Embryonic facial prominence (tissue), 1 donor: ENCODE data around the gene VSTM4.

Source experiments
- DNase-seq: peaks from one replicate; pipeline ENCODE4 v3.0.0-alpha.2; 2016; ENCODE audit errors: extremely low spot score

Gene VSTM4

DNA sequence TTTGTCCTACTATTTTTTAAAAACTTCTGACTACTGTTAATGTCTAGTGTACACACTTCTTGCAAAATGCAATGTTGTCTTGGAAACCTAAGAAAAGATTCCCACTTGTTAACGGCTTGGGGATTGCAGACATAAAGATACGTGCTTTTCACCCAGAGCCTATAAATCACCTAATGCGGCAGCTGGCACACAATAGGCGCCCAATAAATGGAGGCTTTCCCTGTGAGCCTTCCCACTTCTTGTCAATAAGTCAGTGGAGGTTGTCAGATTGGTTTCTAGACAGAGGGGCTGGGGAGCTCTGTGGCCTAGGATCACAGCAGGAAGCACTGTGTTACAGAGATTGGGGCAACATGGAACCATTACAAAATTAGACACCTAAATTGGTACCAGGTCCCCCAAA, 74.7 kb downstream of the VSTM4 start:
- no peak for DNase-seq

DNA sequence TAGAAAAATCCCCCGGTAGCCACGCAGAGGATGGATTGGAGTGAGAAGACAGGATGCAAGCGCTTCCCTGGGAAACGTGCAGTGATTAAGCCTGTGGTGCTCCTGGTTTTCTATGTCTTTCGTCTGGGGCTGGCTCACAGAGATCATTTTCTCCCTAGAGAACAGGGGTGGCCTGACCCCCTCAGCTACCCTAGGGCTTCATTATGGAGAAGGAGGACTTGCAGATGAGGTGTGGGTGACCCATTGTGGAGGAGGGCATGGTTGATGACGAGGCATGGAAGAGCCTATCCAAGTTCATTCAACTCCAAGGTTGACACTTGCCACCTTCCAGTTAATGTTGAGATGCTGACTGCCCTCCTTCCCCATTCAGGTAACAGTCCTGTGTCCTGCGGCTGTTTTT, 75.9 kb downstream of the VSTM4 start:
- no peak for DNase-seq

DNA sequence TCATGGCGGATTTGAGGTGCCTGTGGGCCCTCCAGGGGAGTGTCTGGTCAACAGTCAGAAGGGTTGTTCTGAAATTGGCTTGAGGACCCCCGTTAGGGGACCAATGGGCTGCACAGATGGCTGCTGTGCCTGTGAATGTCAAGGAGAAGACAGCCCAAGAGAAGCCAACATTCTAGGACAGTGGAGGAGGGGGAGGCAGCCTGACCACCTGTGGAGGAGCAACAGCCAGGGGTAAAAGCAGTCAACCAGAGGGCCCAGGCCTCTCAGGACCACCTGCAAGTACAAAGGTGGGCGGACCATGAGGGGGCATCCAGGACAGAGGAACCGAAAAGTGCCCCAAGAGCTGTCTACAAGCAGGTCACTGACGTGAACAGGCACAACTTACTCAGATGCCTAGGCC, 76.6 kb downstream of the VSTM4 start:
- DNase-seq, result no peak

DNA sequence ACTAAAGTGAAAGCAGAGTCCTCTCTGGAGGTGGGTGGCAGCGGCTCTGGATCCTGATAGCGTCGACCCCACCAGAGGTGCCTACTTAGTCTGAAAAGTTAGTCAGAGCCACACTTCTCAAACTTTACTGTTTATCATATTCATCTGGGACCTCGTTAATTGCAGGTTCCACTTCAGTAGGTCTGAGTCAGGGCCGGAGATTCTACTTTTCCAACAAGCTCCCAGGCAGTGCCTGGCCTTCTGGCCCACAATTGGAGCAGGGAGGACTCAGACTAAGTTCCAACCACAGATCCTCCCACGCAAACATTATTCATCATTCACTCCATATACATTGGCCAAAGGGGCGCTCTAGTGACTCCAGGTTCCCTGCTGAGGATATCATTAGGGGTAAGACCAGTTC, 78.1 kb downstream of the VSTM4 start:
- DNase-seq, result no peak

DNA sequence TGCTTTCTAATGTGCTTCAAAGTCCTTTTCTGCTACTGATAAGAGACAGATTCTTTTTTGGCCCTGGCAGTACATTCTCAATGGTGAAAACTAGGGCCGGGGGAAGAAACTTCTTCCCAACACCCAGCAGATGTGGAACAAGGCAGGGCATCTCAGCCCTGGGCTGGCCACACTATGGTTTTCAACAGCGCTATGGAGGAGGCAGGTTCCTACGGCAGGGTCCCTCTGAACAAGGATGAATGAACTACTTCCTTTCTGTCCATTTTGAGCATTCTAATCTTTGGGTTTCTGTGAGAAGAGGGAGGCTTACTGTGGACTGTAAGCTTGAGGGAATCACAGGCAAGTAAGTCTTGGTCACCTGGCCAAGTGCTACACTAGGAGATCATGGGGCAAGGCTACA, 78.7 kb downstream of the VSTM4 start:
- DNase-seq, result no peak

DNA sequence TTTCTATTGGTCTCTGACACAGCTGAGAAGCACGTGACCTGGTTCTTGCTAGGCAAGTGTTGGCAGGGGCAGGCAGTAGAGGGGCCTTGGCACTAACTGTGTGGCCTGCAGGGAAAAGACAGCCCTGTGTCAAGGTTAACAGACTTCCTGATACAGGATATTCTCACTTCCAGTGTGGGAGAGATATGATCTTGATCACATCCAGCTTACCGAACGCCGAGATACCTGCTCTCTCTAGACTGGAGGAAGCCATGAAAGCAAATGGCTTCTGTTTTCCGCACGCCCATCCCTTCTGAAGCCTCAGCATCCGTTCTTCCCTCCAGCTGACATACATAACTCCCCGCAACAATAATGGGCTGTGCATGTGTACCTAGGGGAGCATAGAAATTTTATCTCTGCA, 79.4 kb downstream of the VSTM4 start:
- no peak for DNase-seq

DNA sequence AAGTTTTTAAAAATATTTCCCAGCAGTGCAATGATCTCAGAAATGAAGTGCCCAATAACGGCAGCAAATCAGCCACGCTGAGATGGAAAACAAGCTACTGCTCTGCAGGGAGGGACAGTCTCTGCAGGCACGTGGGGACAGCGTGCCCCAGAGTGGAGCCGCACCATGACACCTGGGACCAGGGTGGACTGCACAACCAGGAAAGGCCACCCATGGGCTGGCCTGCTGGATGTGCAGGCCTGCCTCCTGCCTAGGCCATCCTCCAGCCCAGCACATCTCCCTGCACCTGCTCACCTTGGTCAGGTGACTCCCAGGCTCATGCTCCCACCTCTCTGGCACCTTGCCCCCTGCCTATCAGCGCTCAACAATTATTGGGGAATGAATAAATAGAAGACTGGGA, 80.4 kb downstream of the VSTM4 start:
- no peak for DNase-seq

DNA sequence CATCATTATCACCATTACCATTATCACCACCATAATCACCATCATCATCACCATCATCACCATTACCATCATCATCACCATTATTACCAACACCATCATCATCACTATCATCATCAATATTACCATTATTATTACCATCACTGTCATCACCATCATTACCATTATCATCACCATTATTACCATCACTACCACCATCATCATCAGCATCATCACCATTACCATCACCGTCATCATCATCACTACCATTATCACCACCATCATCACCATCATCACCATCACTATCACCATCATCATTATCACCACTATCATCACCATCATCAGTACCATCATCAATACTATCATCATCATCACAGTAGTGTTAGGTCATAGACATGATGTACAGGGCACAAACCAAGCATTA, 81.4 kb downstream of the VSTM4 start:
- no peak for DNase-seq

DNA sequence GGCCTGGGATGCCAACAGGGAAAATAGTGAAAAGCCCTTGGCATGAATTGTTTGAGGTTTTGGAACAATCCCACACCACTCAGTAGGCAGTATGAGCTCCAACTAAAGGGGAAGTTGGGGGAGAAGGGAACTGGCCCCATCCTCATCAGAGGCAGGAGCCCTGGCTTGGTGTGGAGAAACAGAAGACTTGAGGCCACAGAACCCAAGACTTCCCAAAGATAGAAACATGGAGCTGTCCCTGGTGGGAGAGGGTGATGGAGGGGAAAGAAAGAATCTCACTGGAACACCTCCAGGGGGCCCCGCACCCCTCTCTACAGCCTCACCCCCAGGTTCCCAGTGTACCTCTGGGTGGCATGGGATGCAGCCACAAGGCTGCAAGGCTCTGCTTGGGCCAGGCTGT, 85.7 kb downstream of the VSTM4 start:
- no peak for DNase-seq

DNA sequence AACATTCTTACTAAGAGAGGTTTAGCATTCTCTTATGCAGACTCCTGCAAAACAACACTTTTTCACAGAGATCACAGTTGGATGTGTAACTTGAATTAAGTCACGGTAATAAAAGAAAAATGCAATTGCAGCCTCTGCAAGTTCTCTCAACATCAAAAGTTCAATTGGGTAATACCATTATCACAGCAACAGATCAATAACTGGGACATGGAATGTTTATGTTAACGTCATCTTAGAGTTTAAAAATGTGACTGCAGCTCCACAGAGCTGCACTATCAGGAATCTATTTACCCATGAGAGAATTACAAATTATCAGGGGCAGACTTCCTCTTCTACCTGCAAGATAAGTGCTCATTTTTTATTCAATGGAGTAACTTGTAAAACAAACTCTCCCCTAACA, 86.7 kb downstream of the VSTM4 start:
- DNase-seq, result no peak

DNA sequence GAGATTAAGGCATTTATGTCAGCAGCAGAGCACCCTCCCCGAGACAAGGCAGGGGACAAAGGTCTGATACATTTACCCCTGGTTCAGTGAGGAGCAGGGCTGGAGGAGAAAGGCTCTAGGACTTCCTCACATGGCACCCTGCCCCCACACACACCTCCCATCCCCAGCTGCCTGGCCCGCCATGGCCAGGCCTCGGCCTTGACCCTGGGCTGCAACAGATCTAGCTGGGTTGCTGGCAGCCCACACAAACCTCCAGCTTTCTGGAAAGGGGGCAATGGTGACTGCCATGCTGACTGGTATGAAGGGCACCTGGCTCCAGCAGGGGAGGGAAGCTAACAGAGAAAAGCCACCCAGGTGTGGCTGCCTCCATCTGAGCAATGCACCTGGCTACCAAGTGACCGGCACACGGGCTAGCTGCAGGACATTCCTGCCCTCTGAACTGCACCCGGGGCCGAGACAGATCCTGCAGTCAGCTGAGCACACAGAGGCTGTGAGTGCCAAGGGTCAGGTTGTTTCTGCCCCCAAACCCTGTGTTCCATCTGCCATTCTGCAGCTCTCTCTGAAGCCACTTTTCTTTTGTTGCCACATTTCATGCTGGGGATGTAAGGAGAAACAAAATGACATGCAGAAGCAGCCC, 89.9 kb downstream of the VSTM4 start:
- no peak for DNase-seq

DNA sequence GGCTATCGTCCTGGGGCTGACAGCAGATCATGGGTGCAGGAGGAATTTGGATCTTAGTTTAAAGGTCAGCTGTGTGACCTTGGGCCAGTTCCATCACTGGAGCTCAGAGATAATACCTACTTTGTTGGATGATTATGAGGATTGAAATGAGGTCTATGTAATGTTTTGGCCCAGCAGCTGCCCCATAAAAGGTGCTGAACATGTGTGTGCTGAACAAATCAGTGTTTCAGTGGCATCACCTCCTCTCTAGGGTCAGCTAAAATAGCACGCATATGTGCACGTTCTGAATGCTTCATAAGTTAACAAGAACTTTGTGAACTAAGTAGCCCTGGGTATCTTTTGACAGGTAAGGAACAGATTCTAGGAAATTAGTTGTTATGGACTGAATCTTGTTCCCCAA, 90.8 kb downstream of the VSTM4 start:
- no peak for DNase-seq

DNA sequence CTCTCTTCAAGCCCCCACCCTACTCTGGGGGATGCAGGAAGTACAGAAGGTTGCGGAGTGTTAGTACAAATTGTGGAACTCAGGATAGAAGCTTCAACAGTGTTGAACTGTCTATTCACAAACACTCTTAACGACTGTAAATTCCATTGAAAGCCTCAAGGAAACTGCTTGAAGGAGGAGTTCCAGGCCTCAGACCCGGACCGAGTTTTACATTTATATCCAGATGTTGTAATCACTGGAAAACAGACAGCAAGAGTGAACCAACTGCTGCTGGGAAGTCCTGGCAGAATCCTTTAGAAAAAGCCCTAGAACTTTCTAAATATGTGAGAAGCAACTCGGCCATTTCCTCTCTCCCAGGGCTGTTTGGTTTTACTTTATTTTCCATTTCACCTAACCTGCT, 91.6 kb downstream of the VSTM4 start:
- DNase-seq, result no peak

DNA sequence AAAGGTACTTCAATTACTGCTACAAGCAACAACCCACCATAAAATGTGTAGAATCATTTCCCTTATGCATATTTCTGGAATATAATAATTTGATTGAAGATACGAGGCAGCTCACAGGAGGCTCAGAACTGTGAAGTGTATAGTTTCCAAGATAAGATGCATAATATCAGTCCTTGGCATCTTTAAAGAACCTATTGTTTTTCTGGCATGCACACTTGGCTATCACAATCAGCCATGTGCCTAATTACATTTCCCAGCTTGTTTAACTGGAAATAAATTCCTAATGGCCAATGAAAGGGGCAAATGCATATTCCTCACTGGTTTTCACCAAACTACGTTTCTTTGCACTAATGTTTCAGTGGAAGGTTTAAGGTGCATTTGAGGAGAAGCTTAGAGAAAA, 92.3 kb downstream of the VSTM4 start:
- DNase-seq, result no peak

DNA sequence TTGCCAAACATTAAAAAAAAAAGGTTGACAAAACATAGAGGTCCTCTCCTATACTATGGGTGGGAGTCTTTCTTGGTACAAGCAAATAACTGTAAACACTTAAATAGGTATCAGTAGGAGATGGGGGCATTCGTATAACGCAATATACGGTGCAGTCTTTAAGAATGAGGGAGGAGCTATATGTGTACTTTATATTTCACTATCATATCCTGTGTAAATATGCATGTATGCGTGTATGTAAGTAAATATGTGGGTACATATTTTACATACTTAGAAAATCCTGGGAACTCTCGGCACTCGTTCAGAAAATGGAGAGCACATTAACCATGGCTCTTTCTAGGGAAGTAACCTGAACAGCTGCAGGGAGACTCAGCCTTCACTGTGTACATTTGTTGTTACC, 93.6 kb downstream of the VSTM4 start:
- no peak for DNase-seq

DNA sequence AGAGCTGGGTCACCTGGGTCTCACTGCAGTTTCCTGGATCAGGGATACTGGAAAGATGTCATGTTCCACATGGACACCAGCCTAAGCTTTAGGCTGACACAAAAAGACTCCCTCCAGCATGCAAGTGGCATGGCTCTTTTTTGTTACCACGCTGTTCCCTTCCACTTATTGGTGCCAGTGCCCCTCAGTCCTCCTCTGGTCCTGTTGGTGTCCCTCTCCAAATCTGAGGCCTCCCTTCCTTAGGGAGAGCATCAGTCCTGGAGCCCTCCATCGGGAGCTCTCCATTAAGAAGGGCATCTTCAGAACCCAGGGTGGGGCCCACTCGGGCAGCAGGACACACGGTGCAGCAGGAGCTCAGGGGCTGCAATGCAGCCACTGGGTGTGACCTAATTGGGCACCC, 99.6 kb downstream of the VSTM4 start:
- no peak for DNase-seq

DNA sequence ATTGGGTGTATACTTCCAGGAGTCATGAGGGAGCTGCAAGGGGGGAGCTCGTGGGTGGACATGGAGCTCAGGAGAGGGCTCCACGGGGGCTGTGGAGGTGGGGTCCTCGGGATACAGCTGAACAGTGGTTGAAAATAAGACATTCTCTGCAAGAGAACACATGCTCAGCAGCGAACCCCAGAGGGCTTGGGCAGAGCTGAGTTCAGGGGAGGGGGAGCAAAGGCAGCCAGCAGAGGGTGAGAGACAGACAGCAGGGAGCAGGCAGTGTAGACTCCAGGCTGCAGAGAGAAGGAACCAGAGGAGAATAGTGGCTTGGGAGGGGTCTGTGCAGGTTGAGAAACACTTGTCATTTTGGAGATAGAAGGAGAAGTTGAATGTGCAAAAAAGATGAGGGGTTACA, 102.7 kb downstream of the VSTM4 start:
- DNase-seq, result no peak

DNA sequence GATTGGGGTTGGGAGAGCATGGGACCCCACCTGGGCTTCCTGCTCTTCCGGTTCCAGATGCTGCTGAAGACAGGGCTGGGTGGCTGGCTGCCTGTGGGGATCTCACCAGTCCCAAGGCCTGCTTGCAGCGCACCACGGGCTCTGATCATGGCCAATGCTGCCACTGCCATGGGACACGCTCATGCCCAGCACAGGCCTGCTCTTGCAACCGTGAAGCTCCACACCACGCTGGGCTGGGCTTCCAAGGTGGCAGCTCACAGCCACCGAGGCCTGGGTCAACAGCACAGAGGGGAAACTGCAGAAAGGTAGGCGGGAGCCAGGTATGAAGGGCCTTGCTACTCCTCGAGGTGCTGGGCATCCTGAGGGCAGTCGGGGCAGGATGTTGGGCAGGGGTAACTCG, 103.6 kb downstream of the VSTM4 start:
- DNase-seq, result no peak

DNA sequence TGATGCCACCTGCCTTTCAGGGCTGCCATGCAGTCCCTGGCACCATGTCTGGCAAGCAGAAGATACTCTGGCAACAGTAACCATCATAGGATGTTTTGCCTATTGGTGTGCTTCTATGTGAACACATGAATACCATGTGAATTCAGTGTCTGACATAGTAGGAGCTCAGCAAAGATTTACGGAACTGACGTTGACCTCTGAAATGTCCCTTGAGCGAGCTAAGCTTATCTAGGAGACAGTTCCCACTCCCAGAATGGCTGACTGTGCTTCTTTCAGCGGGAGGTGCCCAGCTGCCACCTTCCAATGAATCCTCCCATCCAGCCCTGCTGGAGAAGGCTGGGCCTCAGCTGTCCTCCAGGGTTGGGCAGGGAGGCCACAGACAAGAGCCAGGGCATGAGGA, 104.5 kb downstream of the VSTM4 start:
- DNase-seq, result no peak

DNA sequence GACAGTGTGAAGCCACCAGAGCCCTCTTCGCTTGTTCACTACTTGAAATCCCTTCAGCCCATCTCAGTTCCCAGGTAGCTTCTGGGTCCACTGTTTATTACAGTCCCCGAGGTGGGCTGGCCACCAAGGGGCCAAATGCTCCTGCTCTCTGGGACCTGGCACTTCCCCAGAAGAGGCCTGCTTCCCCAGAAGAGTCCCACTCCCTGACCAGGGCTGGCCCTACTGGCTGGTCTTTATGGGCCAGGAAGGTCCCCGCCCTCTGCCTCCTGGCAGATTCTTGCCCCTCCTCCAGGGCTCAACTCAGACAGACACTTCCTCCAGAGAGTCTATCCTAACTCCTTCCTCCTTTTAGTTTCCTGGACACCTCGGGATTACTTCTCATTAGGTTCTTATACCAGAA, 105.0 kb downstream of the VSTM4 start:
- DNase-seq, result no peak

DNA sequence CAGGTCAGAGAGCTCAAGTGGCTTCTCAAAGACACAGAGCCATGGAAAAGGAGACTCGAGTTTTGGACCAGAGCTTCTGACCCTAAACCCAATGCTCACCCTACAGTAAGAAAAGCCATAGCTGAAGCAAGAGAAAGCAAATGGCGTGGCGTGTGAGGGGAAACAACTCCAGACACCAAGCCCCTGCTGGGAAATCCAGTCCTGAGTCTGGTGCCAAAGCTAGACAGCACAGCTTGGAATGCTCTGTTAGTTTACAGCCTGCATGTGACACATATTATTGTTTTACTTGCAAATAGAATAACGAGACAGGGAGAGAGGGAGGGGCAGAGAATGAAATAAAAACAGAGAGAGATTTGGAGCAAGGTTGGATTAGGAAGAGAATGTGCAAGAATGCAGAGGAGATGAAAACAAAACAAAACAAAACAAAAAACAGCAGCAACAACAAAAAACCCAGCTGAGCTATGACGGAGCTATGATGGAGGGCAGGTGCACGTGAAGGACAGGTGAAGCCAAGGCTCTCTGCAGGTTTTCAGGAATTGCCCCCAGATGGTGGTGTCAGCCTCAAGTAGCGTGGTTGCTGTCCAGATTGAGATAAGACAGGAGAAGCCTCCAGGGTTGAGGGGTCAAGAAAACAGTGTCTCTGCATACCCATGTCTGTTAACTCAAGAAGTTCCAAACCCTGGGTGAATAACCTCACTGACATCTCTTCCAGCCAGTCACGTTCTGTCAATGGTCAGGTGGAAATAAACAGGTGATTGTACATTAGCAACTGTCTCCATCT, 105.9 kb downstream of the VSTM4 start:
- DNase-seq, result no peak

DNA sequence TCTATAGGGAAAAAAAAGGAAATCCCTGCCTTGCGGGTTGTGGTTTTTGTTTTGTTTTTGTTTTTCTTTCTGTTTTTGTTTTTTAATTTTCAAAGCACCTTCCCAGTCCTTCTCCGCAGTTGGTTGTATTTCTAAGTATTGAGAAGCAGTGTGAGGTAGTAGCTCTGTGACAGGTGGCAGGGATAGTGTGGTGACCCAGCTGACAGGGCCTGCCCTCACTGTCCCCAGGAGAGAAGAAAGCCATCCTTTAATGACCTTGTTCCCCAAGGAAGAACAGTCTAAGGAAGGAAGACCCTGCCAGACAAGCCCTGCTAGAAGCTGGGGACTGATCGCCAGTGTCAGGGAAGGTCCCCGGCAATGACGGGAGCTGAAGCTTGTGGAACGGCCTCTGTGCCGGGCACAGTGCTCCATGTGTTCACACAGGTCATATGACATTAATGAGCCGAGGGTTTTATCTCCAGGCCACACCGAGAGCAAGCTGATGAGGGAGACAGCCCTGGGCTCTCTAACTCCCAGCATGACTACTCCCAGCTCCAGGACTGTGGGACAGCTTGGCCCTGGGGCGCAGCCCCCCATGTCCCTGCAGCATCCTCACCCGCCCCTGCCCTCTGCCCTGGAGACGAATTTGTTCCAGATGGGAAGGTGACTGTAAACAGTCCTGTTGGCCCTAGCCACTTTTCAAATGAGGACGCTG, 106.7 kb downstream of the VSTM4 start:
- DNase-seq, result no peak

DNA sequence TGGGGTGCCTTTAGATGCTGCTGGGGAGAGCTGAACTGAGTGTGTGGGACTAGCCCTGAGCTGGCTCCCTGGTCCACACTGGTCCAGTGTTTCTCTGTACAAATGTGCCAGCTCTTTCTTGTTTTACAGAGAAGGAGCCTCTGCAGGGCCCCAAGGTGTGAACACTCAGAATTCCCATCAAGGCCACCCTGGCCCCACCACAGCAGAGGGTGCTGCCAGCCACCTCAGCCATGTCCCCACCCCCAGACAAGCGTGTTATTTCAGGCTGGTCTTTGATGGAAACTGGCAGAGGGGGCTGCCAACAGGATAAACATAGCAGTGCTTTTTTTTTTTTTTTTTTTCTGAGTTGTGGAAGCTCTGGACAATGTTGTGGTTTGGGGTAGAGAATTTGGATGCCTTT, 107.2 kb downstream of the VSTM4 start:
- no peak for DNase-seq
